ENCODE results near the gene CNTN5. TPM values are rescaled to one million over a fixed set of nuclear protein-coding genes. Genes with fewer than 3 reads are reported as not detected.

The CNTN5 gene
- polyA plus RNA-seq, 1 donor (not counting 4 experiments of a cell fraction or from before 2014, with no cell fraction given) = not detected

DNA sequence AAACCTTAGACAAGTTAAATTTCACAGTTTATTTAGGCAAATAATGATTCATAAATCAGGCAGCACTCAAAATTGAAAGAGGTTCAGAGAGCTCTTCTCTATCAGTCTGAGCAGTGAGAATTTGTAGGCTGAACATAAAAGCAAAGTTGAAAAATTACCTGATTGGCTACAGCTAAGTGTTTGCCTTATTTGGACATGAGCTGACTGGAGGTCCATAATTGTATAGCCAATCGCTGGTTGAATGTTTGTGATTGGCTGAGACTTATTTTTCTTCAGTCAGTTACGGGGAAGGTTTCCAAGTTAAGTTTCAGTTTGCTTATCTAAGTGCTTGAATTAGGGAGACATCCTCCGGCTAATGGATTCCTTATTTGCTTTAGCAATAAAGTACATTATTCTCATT, 527.5 kb downstream of the CNTN5 start:
- H3K9ac ChIP-seq (ENCODE audit: control insufficient read depth, extremely low read depth, insufficient read depth, low read length) = no peak overlapping the region
- no peaks in the 10 kb centered on the region for H4K20me1 ChIP-seq (ENCODE audit: control insufficient read depth, extremely low read depth, insufficient read depth, low read length)
- dilution Hi-C loops (cut with MboI; ENCODE audit: extremely low pct_ligation_motif_present, low sequenced_read_pairs) = no loop called here
- H3K4me3 ChIP-seq (ENCODE audit: control insufficient read depth in 2 of 3, extremely low read depth in 1 of 3, insufficient read depth in 2 of 3, low read depth in 1 of 3, low read length in 3 of 3) = no peak overlapping the region
- no peaks in the 10 kb centered on the region for H3K27me3 ChIP-seq (ENCODE audit: control insufficient read depth, extremely low read depth, insufficient read depth, low read length)
- DNase-seq (ENCODE audit: low read depth, low spot score) (no peak), FAIRE-seq (no peak)
- no peaks in the 10 kb centered on the region for H3K36me3 ChIP-seq (ENCODE audit: control insufficient read depth in 2 of 2, extremely low read depth in 1 of 2, insufficient read depth in 2 of 2, low read length in 2 of 2)
- no peaks in the 10 kb centered on the region for H3K79me2 ChIP-seq (ENCODE audit: control insufficient read depth, insufficient read depth, low read length)
- TF ChIP-seq EZH2 (IDR thresholded peaks at IDR 0.05; ENCODE audit: low read length) = no peak
- TF ChIP-seq, protein P1, sequence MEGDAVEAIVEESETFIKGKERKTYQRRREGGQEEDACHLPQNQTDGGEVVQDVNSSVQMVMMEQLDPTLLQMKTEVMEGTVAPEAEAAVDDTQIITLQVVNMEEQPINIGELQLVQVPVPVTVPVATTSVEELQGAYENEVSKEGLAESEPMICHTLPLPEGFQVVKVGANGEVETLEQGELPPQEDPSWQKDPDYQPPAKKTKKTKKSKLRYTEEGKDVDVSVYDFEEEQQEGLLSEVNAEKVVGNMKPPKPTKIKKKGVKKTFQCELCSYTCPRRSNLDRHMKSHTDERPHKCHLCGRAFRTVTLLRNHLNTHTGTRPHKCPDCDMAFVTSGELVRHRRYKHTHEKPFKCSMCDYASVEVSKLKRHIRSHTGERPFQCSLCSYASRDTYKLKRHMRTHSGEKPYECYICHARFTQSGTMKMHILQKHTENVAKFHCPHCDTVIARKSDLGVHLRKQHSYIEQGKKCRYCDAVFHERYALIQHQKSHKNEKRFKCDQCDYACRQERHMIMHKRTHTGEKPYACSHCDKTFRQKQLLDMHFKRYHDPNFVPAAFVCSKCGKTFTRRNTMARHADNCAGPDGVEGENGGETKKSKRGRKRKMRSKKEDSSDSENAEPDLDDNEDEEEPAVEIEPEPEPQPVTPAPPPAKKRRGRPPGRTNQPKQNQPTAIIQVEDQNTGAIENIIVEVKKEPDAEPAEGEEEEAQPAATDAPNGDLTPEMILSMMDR (optimal IDR thresholded peaks at IDR 0.05 in 1 of 3, IDR thresholded peaks at IDR 0.05 in 1 of 3, conservative IDR thresholded peaks at IDR 0.05 in 1 of 3; ENCODE audit: extremely low read depth in 1 of 3, insufficient read depth in 2 of 3, low read length in 3 of 3) = no peak
- no peaks in the 10 kb centered on the region for H3K9me1 ChIP-seq (ENCODE audit: control insufficient read depth, extremely low read depth, insufficient read depth, low read length)
- H3K4me1 ChIP-seq (ENCODE audit: control insufficient read depth, extremely low read depth, insufficient read depth, low read length) = no peaks in the 10 kb centered on the region
- no peak overlapping the region for H2AFZ ChIP-seq (ENCODE audit: control insufficient read depth, low read length)
- no peak overlapping the region for H3K27ac ChIP-seq (ENCODE audit: control insufficient read depth, insufficient read depth, low read length)
- H3K4me2 ChIP-seq (ENCODE audit: control insufficient read depth, extremely low read depth, insufficient read depth, low read depth, low read length) = no peak overlapping the region
- no peaks in the 10 kb centered on the region for H3K9me3 ChIP-seq (ENCODE audit: control insufficient read depth, low read depth, low read length)

DNA sequence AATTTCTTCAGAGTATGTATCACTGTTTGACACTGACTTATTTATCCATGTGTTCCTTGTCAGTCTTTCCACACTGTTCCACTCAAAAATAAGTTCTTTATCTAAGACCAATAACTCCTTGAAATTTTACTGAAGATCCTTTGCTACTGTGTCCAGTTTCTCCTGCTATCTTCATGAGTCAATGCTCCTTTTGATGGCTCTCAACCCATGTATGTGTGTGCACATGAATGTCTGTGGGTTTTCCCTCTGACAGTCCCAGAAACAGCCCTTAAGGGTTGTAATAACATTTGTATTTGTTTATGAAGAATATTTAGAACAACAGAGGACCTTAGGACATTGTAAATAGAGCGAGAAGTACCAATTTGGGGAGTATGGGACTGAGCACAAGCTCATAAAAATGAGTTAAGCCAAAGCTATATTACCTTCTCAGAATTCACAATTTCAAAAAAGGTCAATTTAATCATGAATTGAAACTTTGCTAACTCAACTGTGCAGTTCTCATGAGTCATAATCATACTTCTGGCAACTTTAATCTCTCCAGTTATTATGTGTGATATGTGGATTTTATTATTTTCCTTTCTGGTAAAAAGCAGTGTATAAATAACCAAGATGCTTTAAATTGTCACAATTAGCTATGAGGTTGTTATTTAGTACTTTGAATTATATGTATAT, 533.6 kb downstream of the CNTN5 start:
- Histone ChIP-seq H3K9me1 (ENCODE audit: control insufficient read depth, extremely low read depth, insufficient read depth, low read length) (no peaks in the 10 kb centered on the region), H3K4me2 (ENCODE audit: control insufficient read depth, extremely low read depth, insufficient read depth, low read depth, low read length) (no peak overlapping the region), H2AFZ (ENCODE audit: control insufficient read depth, low read length) (no peak overlapping the region), H3K9ac (ENCODE audit: control insufficient read depth, extremely low read depth, insufficient read depth, low read length) (no peak overlapping the region), H4K20me1 (ENCODE audit: control insufficient read depth, extremely low read depth, insufficient read depth, low read length) (no peaks in the 10 kb centered on the region), H3K27ac (ENCODE audit: control insufficient read depth, insufficient read depth, low read length) (no peak overlapping the region), H3K79me2 (ENCODE audit: control insufficient read depth, insufficient read depth, low read length) (no peaks in the 10 kb centered on the region), H3K36me3 (ENCODE audit: control insufficient read depth in 2 of 2, extremely low read depth in 1 of 2, insufficient read depth in 2 of 2, low read length in 2 of 2) (no peaks in the 10 kb centered on the region), H3K4me1 (ENCODE audit: control insufficient read depth, extremely low read depth, insufficient read depth, low read length) (no peaks in the 10 kb centered on the region), H3K4me3 (ENCODE audit: control insufficient read depth in 2 of 3, extremely low read depth in 1 of 3, insufficient read depth in 2 of 3, low read depth in 1 of 3, low read length in 3 of 3) (no peak overlapping the region), H3K27me3 (ENCODE audit: control insufficient read depth, extremely low read depth, insufficient read depth, low read length) (no peaks in the 10 kb centered on the region), H3K9me3 (ENCODE audit: control insufficient read depth, low read depth, low read length) (no peaks in the 10 kb centered on the region)
- DNase-seq (ENCODE audit: low read depth, low spot score) (no peak), FAIRE-seq (no peak)
- TF ChIP-seq EZH2 (IDR thresholded peaks at IDR 0.05; ENCODE audit: low read length) = no peak
- TF ChIP-seq, protein P1 (optimal IDR thresholded peaks at IDR 0.05 in 1 of 3, IDR thresholded peaks at IDR 0.05 in 1 of 3, conservative IDR thresholded peaks at IDR 0.05 in 1 of 3; ENCODE audit: extremely low read depth in 1 of 3, insufficient read depth in 2 of 3, low read length in 3 of 3) = no peak
- dilution Hi-C loops (cut with MboI; ENCODE audit: extremely low pct_ligation_motif_present, low sequenced_read_pairs) = no loop called here
